ENCODE data around the gene ZNF821.
"Not testable (repeated sequence)": the region's sequence is repeated elsewhere in the genome, so short reads cannot be mapped to it uniquely, and the experiment has no call there.

The ZNF821 gene

GRCh38 chr16:71859762-71860521, 24.0 kb downstream of the ZNF821 start:
- no peak for DNase-seq (ENCODE audit: low read depth)

- DNase-seq (ENCODE audit: low read depth), result peak; percentile 19
Measured at GRCh38 chr16:71855937-71856662, 27.9 kb downstream of the ZNF821 start.

DNA sequence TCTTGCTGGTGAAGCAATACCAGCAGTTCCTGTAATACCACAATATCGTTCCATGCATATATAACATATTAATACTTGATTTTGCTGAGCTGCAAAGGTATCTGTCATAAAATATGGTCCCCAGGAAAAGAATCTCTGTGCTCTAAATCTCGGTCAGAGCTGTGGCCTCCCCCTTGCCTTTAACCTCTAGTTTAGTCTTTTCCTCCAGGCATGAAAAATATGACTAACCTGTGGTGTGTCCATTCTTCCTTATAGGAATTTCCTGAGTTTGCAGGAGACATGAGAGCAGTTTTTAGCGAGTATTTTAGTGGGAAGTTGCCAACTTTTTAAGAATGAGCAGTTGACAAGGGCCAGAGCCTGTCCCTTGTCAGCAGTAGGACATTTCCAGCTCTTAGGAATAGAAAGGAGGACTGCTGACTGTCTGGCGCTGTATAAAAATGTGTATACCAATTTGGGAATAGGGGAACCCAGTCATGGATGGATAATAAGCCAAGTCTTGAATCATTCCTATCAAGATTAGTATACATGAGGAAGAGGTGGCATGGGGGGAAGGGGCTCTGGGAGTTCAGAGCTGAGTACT, 29.5 kb downstream of the ZNF821 start:
- DNase-seq (ENCODE audit: low read depth), result no peak

GRCh38 chr16:71853413-71853812, 30.6 kb downstream of the ZNF821 start:
- DNase-seq (ENCODE audit: low read depth), result no peak

DNA sequence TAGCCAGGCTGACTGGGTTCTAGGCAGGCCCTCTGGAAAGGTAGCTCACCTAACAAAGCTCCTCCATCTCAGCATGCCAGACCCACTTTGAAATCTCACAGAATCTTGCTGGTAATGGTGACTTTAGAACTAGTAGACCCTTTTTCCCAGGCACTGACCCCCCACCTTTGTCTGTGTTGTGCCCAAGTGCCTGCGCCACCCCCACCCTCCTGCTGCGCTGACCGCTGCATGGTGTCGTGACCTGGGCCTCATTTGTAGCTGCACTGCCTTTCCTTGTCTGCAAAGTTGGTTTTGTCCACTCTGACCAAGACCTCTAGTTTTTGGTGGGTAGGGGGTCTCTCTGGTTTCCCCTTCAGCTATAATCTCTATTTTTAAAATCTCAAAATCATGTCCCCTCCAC, 31.4 kb downstream of the ZNF821 start:
- DNase-seq (ENCODE audit: low read depth), result no peak

- DNase-seq (ENCODE audit: low read depth), result no peak
Measured at GRCh38 chr16:71852158-71852557, 31.8 kb downstream of the ZNF821 start.

- no peak for DNase-seq (ENCODE audit: low read depth)
Measured at GRCh38 chr16:71851746-71852145, 32.2 kb downstream of the ZNF821 start.

GRCh38 chr16:71848622-71849021, 35.4 kb downstream of the ZNF821 start:
- no peak for DNase-seq (ENCODE audit: low read depth)

- DNase-seq (ENCODE audit: low read depth), result no peak
Measured at GRCh38 chr16:71847096-71847495, 36.9 kb downstream of the ZNF821 start.

DNA sequence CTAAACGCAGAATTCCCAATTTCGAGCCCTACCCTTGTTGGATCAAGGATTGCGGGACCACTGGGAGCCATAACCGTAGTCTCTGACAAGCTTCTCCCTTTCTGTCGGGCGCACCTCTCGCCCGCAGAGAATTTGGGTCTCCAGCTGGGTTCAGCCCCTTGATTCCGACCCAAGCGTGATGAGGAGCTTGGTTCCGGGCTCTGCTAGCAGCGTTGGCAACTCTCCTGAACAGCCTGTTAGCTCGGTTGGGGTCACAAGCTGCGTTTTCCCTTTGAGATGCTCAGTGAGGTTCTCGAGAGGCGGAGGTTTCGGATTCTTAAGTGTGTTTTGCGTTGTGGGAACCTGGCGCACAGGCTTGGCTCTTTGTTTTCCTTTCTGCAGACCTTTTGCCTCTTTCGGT, 37.6 kb downstream of the ZNF821 start:
- peak; percentile 4 for DNase-seq (ENCODE audit: low read depth)

GRCh38 chr16:71845639-71846430, 38.1 kb downstream of the ZNF821 start, which contains the start of gene ATXN1L:
TSS of gene ATXN1L (plus strand) at chr16:71845976. CDS start at chr16:71849741, 3,765 bp downstream.
- DNase-seq (ENCODE audit: low read depth), result peak; percentile 95

DNA sequence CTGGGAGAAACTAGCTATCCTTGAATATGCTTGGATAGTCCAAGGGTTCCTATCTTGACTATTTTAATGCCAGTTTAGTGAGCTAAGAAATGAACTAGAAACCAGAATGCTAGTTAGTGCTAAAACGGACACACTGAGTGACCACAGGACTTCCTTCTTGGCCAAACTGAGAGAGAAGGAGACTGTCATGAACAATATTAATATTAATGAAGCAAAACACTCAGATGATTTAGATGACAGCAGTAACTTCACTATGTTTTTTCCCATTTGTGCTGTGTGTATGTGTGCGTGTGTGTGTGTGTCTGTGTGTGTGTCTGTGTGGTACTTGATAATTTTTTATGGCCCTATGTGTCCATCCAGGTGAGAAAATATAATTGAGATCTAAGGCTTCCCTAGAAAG, 40.4 kb downstream of the ZNF821 start:
- DNase-seq (ENCODE audit: low read depth), result no peak

GRCh38 chr16:71840052-71840451, 43.9 kb downstream of the ZNF821 start:
- DNase-seq (ENCODE audit: low read depth), result no peak

DNA sequence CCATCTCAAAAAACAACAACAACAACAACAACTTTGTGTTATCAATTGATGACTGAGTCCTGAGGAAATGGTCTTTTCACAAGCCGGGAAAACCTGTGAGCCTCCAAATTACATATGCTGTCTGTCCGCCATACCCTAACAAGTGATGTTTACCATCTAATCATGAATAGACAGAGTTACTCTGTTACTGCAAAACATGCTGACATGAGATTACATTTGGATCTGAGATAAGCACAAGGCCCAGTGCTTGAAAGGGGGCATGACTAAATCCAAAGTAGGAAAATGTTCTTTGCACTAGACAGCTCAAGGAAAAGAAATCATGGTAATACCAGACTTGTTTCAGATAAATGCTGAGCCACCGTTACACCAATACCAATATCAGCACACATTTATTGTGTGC, 46.8 kb downstream of the ZNF821 start:
- DNase-seq (ENCODE audit: low read depth), result no peak

DNA sequence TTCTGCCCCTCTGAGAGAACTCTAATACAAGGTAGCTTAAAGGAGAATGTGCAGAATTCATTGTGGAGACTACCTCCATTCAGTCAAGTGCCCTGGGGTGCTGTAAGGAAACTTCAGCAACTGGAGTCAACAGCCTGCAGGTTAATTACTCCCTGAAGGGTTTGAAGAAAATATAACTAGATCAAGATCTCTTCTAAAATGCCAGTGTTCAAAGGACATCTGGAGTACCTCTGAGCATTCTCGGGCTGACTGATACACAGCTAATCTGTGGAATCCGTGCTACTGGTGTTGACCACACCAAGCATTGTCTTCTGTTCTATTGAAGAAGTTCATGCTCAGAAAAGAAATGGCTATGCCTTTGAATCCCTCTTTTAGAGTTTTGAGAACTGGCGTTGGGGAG, 49.7 kb downstream of the ZNF821 start:
- no peak for DNase-seq (ENCODE audit: low read depth)

GRCh38 chr16:71832112-71832511, 51.9 kb downstream of the ZNF821 start:
- not testable (repeated sequence) for DNase-seq (ENCODE audit: low read depth)

GRCh38 chr16:71831698-71832097, 52.3 kb downstream of the ZNF821 start:
- DNase-seq (ENCODE audit: low read depth), result not testable (repeated sequence)

DNA sequence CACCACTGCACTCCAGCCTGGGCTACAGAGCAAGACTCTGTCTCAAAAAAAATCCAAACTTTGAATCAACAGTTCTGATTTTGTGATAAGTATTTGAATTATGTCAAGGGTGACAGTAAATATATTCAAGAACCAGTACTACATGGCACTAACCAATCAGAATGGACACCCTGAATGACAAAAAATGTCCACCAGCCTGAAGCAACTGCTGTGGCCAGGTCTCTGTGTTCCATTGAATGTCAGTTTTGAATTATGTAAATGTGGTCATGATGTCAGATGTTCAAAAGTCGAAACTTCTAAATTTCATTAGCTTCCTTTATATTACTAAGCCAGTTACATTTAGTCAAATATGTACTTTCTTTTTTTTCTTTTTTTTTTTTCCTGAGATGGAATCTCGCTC, 53.6 kb downstream of the ZNF821 start:
- no peak for DNase-seq (ENCODE audit: low read depth)

- DNase-seq (ENCODE audit: low read depth), result no peak
Measured at GRCh38 chr16:71826533-71827017, 57.4 kb downstream of the ZNF821 start.

DNA sequence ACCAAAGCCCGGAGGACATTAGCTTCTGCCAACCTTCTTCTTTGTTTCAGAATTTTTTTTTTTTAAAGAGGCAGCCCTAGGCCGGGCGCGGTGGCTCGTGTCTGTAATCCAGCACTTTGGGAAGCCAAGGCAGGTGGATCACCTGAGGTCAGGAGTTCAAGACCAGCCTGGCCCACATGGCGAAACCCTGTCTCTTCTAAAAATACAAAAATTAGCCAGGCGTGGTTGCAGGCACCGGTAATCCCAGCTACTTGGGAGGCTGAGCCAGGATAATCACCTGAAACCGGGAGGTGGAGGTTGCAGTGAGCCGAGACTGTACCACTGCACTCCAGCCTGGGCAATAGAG, 66.9 kb downstream of the ZNF821 start:
- not testable (repeated sequence) for DNase-seq (ENCODE audit: low read depth)

GRCh38 chr16:71811261-71811803, 72.7 kb downstream of the ZNF821 start:
- DNase-seq (ENCODE audit: low read depth), result no peak

DNA sequence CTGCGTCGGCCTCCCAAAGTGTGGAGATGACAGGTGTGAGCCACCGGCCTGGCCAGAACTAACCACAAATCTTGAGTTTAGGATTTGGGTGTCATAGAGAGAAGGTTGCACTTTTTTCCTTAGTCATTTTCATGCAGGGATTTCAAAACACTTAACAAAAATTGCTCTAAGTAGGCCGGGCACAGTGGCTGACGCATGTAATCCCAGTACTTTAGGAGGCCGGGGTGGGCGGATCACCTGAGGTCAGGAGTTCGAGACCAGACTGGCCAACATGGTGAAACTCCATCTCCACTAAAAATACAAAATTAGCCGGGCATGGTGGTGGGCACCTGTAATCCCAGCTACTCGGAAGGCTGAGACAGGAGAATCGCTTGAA, 73.8 kb downstream of the ZNF821 start:
- not testable (repeated sequence) for DNase-seq (ENCODE audit: low read depth)

All from activated T-cell treated with anti-CD3 and anti-CD28 coated beads for 48 hours (primary cell).